ENCODE measurements around the gene LIG3.

GRCh38 chr17:34993031-34993430, 12.7 kb downstream of the LIG3 start:
- no peak for TF ChIP-seq POLR2A (IDR thresholded peaks at IDR 0.05)
- TF ChIP-seq CTCF (IDR thresholded peaks at IDR 0.05), result no peak
- TF ChIP-seq EP300 (IDR thresholded peaks at IDR 0.05), result no peak

Data from gastroesophageal sphincter (tissue), 3 donors.